HG03196 (cell line): ENCODE data around the gene UHRF1.
"Not testable (repeated sequence)": the region's sequence is repeated elsewhere in the genome, so short reads cannot be mapped to it uniquely, and the experiment has no call there.

Experiments
- ATAC-seq: cut with Tn5 transposase; IDR thresholded peaks from one replicate; pipeline ENCODE4 v1.9.1; 2021; ENCODE audit not compliant: unreplicated experiment

The UHRF1 gene

DNA sequence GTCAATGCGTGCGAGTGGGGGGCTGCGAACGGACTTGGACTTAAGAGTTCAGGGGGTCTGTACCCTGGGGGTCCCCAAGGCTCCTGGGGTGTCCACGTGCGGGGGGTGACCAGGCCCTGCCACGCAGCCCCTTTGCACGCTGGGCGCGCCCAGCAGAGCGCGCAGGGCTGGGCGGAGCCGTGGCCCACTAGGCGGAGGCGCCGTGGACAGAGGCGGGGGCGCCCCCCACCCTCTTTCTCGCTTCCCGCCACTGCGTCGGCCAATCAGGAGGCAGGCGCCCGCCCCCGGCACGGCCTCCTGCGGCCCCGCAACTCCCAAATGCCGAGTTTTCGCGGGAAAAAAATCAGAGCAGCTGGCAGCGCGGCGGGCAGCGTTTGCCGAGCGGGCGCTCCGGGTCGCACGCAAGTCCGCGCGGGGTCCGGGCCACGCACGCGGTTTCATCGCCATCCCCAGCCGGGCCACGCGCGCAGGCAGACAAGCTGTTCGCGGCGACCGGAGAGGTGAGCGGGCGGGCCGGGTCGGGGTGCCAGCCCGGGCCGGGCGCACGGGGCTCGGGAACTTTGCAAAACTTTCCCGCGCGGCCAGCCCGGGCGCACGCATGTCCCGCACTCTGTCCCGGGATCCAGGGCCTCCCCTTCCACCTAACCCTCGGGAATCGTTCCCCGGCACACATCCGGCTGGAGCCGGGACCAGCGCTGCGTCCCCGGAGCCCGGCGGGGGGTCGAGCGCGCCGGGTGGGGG is at the start of gene UHRF1:
UHRF1 (plus strand) TSS at position 346 of the 741 bp plus-strand sequence. CDS start 1,385 bp downstream, outside the sequence.
- ATAC-seq, result peak; percentile 2

DNA sequence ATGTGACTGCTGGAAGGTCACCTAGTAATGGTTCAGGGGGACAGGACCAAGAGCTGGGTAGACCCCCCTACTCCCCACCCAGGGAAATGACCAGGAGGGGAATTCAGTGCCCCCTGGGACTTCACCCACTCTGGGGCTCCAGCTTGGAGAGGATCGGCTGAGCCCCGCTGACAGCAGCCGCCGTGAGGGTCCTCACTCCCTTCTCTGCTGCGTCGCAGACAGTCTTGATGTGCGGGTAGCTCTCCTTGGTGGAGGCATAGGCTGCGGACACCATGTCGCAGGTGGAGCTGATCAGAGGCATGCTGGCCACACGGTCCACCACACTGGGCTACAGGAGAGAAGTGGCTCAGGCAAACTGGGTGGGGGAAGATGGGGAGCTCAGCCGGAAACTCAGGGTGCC is 49.6 kb upstream of the UHRF1 start:
- no peak for ATAC-seq

DNA sequence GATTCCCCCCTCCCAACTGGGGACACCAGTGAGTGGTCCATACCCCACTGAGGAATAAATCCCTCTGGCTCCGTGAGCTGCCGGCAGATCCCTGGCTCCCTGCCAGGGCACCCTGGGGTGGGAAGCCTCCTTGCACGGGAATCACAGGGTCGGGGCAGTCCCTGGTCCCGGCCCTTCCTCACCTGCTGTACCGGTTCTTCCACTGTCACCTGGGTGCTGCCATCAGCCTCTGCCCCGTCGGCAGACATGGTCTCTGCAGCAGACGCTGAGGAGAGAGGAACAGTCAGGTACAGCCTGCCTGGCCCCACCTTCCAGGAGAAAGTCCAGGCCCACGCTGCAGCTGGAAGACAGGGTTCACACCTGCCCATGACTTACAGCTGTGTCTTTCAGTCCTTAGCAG is 48.2 kb upstream of the UHRF1 start:
- ATAC-seq, result no peak

DNA sequence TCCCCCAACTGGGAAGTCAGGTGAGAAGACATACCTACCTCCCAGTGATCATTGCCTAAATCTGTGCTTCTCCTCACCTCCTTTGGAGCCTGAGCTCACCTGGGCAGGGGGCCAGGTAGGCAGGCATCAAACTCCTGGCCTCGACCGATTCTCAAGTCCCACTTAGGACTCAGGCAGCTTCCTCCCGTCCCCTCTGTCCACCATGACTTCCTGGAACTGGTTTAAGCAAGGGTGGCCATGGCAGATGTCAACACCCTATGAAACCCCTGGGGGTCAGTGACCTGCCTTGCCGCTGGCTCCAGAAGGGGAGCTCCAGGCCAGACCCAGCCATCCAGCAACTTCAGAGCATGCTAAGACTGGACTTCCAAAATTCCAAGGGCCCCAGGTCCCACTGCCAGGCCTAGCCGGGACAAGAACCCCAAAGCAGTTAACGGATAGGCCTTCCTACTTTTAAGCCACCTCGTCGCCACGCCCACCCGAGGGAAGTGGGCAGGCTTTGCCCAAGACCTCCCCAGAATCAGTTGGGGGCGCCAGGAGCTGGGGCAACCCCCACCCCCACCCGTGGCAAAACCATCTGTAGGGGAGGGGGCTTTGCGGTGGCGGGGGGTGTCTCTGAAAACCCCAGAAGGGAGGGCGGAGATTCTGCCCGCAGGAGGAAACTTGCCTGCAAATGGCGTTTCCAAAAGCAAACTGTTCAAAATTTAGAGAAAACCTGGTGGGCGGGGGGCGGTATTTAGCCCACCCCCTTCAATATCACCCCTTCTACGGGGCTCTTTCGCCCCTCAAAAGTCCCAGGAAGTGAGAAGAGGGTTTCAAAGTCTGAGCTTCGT is 42.5 kb upstream of the UHRF1 start:
- ATAC-seq, result no peak

DNA sequence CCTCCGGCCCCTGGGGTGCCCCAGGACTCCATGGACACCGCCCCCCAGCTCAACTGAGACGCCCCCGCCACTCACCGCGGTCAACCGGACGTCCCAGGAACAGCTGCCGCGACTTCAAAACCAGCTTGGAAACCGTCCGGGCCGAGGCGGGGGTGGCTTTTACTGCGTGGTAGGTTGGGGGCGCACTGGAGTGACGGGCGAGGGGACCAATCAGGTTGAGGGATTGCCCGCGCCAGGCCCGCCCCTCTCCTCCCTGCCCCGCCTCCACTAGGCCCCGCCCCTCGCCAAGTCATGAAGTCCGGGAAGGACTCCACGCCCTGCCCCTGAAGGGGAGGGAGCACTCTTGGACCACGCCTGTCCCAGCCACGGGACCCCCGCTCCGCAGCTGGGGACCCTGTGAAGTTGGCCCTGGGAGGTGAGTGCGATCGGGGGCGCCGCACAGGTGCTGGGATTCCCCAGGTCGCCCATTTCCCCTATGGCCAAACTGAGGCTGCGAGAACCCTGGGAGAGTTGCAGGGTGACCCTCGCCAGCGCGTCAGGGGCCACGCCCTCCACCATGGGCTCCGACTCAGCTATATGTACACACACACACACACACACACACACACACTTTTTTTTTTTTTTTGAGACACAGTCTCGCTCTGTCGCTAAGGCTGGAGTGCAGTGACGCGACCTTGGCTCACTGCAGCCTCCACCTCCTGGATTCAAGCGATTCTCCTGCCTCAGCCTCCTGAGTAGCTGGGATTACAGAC is 41.6 kb upstream of the UHRF1 start, which contains the start of gene PLIN3:
PLIN3 (minus strand) TSS at position 134 of the 752 bp plus-strand sequence. CDS start 6,273 bp downstream, outside the sequence.
- peak; percentile 75 for ATAC-seq

DNA sequence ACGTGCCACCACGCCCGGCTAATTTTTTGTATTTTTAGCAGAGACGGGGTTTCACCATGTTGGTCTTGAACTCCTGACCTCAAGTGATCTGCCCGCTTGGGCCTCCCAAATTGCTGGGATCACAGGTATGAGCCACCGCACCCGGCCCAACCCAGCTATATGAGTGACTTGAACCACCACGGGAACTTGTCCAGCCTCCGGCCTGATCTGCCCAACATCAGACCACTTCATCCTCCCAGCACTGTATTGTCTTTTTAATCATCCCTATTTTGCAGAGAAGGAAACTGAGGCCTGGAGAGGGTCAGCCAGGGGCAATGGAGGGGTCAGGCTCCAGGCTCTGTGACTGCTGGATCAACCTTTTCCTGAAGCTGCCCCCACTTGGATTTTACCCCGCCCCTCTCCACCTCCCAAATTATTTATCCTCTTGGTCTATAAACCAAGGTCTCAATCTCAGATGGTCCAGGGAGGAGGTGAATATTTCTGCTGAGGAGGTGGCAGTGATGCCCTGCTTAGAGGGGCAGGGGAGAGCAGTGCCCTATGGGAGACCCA is 40.9 kb upstream of the UHRF1 start:
- no peak for ATAC-seq

DNA sequence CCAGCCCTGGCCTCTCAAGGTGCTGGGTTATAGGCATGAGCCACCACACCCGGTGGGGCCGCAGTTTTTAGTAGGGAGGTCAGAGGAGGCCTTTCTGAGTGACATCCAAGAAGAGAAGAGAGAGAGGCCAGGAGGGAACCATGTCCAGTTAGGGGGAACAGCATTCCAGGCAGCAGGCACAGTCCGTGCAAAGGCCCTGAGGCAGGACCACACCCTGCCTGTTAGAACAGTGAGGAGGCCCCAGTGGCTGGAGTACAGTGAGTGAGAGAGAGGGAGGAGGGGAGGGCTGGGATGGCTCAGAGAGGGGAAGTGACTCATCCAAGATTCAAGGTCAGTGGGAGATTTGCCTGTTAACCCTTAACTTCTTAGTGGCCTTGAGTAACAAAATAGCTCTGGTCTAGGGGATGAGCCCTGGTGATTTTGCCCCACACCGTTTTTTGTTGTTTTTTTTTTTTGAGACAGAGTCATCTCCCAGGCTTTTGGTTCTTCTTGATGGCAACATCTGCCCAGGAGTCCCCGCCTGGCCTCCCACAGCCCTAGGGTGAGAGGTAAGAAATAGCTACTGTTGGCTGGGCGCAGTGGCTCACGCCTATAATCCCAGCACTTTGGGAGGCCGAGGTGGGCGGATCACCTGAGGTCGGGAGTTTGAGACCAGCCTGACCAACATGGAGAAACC is 39.1 kb upstream of the UHRF1 start:
- no peak for ATAC-seq

DNA sequence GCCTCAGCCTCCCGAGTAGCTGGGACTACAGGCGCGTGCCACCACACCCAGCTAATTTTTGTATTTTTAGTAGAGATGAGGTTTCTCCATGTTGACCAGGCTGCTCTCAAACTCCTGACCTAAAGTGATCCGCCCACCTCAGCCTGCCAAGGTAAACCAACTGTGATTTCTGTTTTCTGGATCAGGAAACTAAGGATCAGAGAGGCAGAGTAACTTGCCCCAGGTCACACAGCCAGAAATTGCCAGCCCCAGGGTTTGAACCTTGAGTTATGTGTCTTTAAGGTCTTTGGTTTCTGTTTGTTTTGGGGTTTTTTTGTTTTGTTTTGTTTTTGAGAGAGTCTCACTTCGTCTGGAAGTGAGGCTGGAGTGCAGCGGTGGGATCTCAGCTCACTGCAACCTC is 37.6 kb upstream of the UHRF1 start:
- no peak for ATAC-seq

DNA sequence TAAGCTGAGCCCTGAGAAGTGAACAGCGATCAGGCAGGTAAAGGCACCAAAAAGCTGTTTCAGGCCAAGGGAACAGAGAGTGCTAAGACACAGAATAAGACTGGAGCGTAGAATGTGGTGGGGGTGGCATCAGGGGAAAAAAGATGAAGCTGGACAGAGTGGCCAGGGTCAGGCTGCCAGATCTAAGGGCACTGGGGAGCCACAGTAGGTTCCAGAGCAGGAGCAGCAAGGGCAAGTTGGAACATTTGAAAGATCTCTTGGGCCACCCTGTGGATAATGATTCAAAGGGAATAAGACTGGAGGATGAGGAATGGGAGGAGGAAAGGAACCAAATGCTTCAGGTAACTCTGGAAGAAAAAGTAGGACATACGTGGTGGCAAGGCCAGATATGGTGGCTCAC is 35.4 kb upstream of the UHRF1 start:
- no peak for ATAC-seq

DNA sequence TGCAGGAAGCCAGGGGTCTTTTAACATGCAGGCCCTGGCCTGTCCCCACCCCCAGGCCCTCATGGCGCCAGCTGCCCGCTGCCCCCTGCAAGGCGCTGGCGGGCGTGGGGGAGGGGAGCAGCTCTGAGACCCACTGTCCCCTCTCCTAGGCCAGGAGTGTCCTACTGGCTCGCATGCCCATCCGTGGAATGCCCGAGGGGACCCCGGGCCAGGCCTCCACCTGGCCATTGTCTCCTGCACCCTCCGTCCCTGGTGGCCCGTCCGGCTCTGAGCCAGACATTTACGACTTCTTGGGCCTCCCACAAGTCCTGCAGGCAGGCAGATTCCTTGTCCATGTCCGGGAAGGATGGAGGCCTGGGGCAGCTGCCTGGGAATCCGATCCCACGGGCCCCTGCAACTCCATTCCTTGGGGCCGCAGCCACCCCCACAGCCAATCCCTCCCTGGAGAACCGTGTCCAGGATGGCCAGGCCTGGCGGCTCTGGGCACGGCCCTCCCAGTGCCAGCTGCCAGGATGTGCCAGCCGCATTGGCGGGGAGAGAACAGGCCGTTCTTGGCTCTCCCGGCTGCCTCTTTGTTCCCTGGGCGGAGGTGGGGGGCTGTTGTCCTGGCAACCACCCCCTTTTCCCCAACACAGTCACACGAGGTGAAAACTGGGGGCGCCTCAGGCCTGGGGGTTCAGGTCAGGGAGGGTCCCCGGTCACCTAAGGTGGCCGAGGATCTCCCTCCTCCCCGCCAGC is 31.4 kb upstream of the UHRF1 start:
- no peak for ATAC-seq

DNA sequence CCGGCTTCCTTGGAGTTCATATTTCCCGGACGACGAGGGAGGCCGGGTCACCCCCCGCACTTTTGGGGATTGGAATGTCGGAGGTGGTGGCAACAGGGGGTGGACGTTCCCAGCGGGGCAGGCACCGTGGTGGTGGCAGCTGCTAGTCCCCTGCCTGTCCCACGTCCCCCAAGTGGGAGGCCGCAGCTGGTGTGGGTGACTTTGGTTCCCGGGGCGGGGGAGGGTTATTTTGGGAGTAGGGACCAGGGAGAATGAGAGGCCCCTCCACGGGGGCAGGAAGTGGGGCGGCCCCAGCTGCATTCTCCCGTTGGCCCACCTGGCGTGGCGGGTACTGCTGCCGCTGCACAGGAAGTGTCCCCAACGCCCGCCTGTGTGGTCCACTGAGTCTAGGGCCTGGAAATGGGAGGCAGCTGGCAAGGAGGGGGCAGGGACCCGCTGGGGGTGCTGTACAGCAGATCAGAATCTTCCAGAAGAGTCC is 30.8 kb upstream of the UHRF1 start:
- no peak for ATAC-seq

DNA sequence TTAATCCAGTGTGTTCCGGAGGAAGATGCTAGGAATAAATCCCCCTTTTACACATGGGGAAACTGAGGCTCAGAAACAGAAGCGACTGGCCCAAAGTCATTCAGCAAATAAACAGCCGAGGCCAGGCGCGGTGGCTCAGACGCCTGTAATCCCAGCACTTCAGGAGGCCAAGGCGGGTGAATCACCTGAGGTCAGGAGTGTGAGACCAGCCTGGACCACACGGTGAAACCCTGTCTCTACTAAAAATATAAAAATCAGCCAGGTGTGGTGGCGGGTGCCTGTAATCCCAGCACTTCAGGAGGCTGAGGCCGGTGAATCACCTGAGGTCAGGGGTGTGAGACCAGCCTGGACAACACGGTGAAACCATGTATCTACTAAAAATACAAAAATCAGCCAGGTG is 30.3 kb upstream of the UHRF1 start:
- ATAC-seq, result no peak

DNA sequence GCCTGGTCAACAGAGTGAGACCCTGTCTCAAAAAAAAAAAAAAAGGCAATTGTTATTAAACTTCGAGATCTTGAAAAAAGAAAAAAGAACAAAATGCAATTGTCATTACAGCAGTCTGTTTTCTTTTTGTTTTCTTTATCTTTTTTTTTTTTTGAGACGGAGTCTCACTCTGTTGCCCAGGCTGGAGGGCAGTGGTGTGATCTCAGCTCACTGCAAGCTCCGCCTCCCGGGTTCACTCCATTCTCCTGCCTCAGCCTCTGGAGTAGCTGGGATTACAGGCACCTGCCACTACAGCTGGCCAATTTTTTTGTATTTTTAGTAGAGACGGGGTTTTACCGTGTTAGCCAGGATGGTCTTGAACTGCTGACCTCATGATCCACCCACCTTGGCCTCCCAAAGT is 26.4 kb upstream of the UHRF1 start:
- ATAC-seq, result not testable (repeated sequence)

DNA sequence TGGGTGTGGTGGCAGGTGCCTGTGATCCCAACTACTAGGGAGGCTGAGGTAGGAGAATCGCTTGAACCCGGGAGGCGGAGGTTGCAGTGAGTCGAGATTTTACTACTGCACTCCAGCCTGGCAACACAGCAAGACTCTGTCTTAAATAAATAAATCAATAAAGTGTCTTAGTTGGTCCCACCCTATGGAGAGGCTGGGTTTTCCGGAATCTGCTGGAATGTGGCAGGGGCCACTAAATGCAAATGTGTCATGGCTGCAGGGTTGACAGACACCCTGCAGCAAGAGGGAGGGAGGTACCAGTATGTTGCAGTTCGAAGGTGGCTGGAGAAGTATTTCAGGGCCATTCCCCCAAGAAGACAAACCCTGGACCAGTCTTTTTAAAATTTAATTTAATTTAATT is 24.3 kb upstream of the UHRF1 start:
- not testable (repeated sequence) for ATAC-seq

DNA sequence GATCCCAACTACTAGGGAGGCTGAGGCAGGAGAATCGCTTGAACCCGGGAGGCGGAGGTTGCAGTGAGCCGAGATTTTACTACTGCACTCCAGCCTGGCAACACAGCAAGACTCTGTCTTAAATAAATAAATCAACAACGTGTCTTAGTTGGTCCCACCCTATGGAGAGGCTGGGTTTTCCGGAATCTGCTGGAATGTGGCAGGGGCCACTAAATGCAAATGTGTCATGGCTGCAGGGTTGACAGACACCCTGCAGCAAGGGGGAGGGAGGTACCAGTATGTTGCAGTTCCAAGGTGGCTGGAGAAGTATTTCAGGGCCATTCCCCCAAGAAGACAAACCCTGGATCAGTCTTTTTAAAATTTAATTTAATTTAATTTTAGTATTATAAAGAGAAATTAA is 21.5 kb upstream of the UHRF1 start:
- not testable (repeated sequence) for ATAC-seq

DNA sequence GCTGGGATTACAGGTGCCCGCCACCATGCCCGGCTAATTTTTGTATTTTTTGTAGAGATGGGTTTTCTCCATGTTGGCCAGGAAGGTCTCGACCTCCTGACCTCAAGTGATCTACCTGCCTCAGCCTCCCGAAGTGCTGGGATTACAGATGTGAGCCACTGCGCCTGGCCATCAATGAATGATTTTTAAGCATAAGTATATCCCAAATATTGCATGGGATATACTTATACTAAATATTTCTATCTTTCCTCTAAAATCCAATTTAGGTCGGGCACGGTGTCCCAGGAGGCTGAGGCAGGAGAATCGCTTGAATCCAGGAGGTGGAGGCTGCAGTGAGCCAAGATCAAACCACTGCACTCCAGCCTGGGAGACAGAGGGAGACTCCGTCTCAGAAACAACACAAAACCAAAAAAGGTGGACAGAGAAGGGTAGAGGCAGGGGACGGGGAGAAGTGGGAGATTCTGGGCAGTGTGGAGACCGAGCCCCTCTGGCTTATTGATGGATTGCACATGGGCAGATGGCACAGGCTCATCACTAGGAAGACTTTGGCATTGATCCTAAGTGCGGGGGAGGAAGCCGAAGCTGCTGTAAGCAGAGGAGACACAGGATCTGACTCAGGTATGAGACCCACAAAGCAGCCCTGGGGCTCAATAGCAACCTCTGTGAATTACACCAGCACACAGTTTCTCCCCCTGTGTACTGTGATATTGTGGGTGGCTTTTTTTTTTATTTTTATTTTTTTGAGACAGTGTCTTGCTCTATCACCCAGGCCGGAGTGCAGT is 20.1 kb upstream of the UHRF1 start:
- ATAC-seq, result no peak

DNA sequence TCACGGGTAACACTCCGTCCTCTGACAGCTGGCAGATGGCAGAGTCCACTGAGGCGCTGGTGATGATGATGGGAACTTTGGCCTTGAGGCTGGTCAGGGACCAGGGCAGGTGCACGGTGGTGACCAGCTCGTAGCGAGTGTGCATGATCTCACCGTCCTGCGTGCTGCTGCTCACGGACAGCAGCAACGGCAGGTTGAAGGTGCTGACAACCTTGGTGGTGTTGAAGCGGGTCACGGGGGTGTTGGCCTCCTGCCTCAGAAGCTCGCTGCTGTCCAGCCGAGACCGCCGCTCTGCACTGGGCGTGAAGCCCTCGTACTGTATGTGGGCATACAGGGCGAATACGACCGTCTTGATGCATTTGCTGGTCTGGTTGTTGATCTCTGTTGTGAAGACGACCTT is 18.2 kb upstream of the UHRF1 start:
- ATAC-seq, result no peak

DNA sequence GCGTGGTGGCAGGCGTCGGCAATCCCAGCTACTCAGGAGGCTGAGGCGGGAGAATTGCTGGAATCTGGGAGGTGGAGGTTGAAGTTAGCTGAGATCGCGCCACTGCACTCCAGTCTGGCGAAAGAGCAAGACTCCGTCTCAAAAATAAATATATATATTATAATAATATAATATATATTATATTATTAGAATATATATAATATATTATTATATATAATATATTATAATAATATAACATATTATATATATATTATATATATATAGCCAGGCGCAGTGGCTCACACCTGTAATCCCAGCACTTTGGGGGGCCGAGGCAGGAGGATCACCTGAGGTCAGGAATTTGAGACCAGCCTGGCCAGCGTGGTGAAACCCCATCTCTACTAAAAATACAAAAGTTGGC is 16.3 kb upstream of the UHRF1 start:
- not testable (repeated sequence) for ATAC-seq

DNA sequence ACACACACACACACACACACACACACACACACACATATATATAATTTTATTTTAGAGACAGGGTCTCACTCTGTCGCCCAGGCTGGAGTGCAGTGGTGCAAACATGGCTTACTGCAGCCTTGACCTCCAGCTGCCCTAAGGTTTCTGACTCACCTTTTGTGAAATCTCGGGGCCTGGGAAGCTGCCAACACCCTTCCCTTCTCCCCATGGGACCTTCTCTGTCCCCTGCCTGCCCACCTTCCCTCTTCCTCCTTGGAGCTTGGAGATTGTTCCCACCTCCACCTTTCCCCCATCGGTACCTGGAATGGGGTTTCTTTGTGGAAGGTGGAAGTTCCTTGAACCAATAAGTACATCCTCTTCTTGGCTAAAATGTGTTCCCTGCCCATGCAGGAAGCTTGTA is 12.9 kb upstream of the UHRF1 start:
- no peak for ATAC-seq
